Neural cell (in vitro differentiated cells): Measurements from ENCODE around the gene SLC22A8. TPM values are rescaled to one million over a fixed set of nuclear protein-coding genes. Genes with fewer than 3 reads are reported as not detected.
"Not testable (repeated sequence)": the region's sequence is repeated elsewhere in the genome, so short reads cannot be mapped to it uniquely, and the experiment has no call there.

ENCODE experiments used
- H2AFZ ChIP-seq: fragments of 200-600, 300-800 bp; sonication (generic), shearing (Covaris generic); 2 replicates; pipeline ENCODE4 v1.6.0; 2014; ENCODE audit warnings: low read depth, mild to moderate bottlenecking, antibody characterized with exemption, low read length, moderate library complexity
- H3F3A ChIP-seq: fragments of 200-600 bp; shearing (Covaris generic); 2 replicates; pipeline ENCODE4 v1.6.1; 2016; ENCODE audit warnings: mild to moderate bottlenecking, moderate library complexity, mixed read lengths, antibody characterized with exemption, low read length; ENCODE audit not compliant: insufficient read depth, poor library complexity, severe bottlenecking
- H3K27ac ChIP-seq: fragments of 200-600, 300-800 bp; sonication (generic), shearing (Covaris generic); 2 replicates; pipeline ENCODE4 v1.5.1; 2014; ENCODE audit warnings: mild to moderate bottlenecking, low read length, moderate library complexity
- H3K27me3 ChIP-seq: fragments of 300-800, 200-600 bp; sonication (generic), shearing (Covaris generic); 2 replicates; pipeline ENCODE4 v1.6.0; 2014; ENCODE audit warnings: mild to moderate bottlenecking, low read depth, low read length, moderate library complexity; ENCODE audit not compliant: insufficient read depth
- H3K36me3 ChIP-seq: fragments of 300-800, 200-600 bp; sonication (generic), shearing (Covaris generic); 2 replicates; pipeline ENCODE4 v1.5.1; 2014; ENCODE audit warnings: mild to moderate bottlenecking, antibody characterized with exemption, low read length, moderate library complexity; ENCODE audit not compliant: insufficient read depth
- H3K4me2 ChIP-seq: fragments of 300-800, 200-600 bp; sonication (generic), shearing (Covaris generic); 2 replicates; pipeline ENCODE4 v1.6.0; 2014; ENCODE audit warnings: mild to moderate bottlenecking, low read length
- H3K4me3 ChIP-seq: fragments of 300-800, 200-600 bp; sonication (generic), shearing (Covaris generic); 2 replicates; pipeline ENCODE4 v1.5.1; 2014; ENCODE audit warnings: mild to moderate bottlenecking, low read length, moderate library complexity
- H3K79me2 ChIP-seq: fragments of 200-600 bp; shearing (Covaris generic); replicated peaks from 2 replicates; pipeline ENCODE4 v1.6.0; 2014; ENCODE audit warnings: mild to moderate bottlenecking, low read length, moderate library complexity; ENCODE audit not compliant: insufficient read depth
- H3K9ac ChIP-seq: fragments of 300-800, 200-600 bp; sonication (generic), shearing (Covaris generic); 2 replicates; pipeline ENCODE4 v1.6.1; 2016; ENCODE audit warnings: mild to moderate bottlenecking, low read length, mixed read lengths
- H3K9me2 ChIP-seq: fragments of 200-600 bp; shearing (Covaris generic); 2 replicates; pipeline ENCODE4 v1.6.1; 2016; ENCODE audit warnings: mild to moderate bottlenecking, low read length, mixed read lengths; ENCODE audit not compliant: insufficient read depth
- H3K9me3 ChIP-seq: fragments of 200-600, 300-800 bp; sonication (generic), shearing (Covaris generic); 2 replicates; pipeline ENCODE4 v1.6.1; 2016; ENCODE audit warnings: mild to moderate bottlenecking, mixed run types, low read length, moderate library complexity, mixed read lengths
- H4K20me1 ChIP-seq: fragments of 200-600 bp; shearing (Covaris generic); 2 replicates; pipeline ENCODE4 v1.6.1; 2016; ENCODE audit warnings: mild to moderate bottlenecking, mixed run types; ENCODE audit not compliant: insufficient read depth
- CTCF ChIP-seq: fragments of 450-650 bp; IDR thresholded peaks from 2 replicates; pipeline ENCODE4 v1.5.1; 2014; ENCODE audit warnings: antibody characterized with exemption, mild to moderate bottlenecking, moderate library complexity; ENCODE audit not compliant: poor library complexity, severe bottlenecking
- EP300 ChIP-seq: fragments of 450-650 bp; conservative IDR thresholded peaks from 2 replicates; pipeline ENCODE4 v1.6.1; 2014; ENCODE audit warnings: antibody characterized with exemption, mild to moderate bottlenecking, moderate library complexity; ENCODE audit not compliant: poor library complexity, severe bottlenecking
- EZH2 ChIP-seq: fragments of 200-600, 300-800 bp; shearing (Covaris generic), sonication (generic); IDR thresholded peaks from 2 replicates; pipeline ENCODE4 v1.6.1; 2014; ENCODE audit warnings: antibody characterized with exemption, low read length, borderline replicate concordance, mild to moderate bottlenecking; ENCODE audit not compliant: insufficient read depth, poor library complexity, severe bottlenecking
- MXI1 ChIP-seq: fragments of 450-650 bp; conservative IDR thresholded peaks from 2 replicates; pipeline ENCODE4 v1.6.1; 2014; ENCODE audit warnings: antibody characterized with exemption, mild to moderate bottlenecking; ENCODE audit not compliant: poor library complexity, severe bottlenecking
- POLR2AphosphoS5 ChIP-seq: IDR thresholded peaks from 2 replicates; pipeline ENCODE4 v1.6.1; 2012
- RAD21 ChIP-seq: fragments of 450-650 bp; conservative IDR thresholded peaks from 2 replicates; pipeline ENCODE4 v1.6.1; 2014; ENCODE audit warnings: antibody characterized with exemption, mild to moderate bottlenecking, moderate library complexity
- REST ChIP-seq: IDR thresholded peaks from 2 replicates; pipeline ENCODE4 v1.6.1; 2012; ENCODE audit warnings: borderline replicate concordance
- SMC3 ChIP-seq: fragments of 450-650 bp; conservative IDR thresholded peaks from 2 replicates; pipeline ENCODE4 v1.6.1; 2014; ENCODE audit warnings: antibody characterized with exemption, mild to moderate bottlenecking, moderate library complexity; ENCODE audit not compliant: poor library complexity
- TAF1 ChIP-seq: IDR thresholded peaks from 2 replicates; pipeline ENCODE4 v1.6.1; 2012; ENCODE audit warnings: low read depth
- polyA minus RNA-seq: library from RNA; depleted of rRNA, polyadenylated mRNA; stranded (reverse); fragments of >200 nt; gene quantifications from 2 replicates; pipeline ENCODE4 v1.2.3, GENCODE V29; 2014
- polyA plus RNA-seq: library from polyadenylated mRNA; depleted of rRNA; stranded (reverse); fragments of >200 nt; gene quantifications from 2 replicates; pipeline ENCODE4 v1.2.3, GENCODE V29; 2014

Gene SLC22A8
- polyA plus RNA-seq (not detected in 2 replicates), polyA minus RNA-seq (not detected in 2 replicates)

- Histone ChIP-seq H3K9me2 (no peaks in the 10 kb centered on the region), H3K9me3 (no peaks in the 10 kb centered on the region), H3F3A (no peaks in the 10 kb centered on the region), H3K79me2 (no peaks in the 10 kb centered on the region), H3K36me3 (no peaks in the 10 kb centered on the region), H3K4me3 (no peak within 1 kb of the TSS), H3K9ac (no peak within 1 kb of the TSS), H3K4me2 (no peak within 1 kb of the TSS), H3K27me3 (no peaks in the 10 kb centered on the region), H4K20me1 (no peaks in the 10 kb centered on the region), H2AFZ (no peak within 1 kb of the TSS), H3K27ac (no peak within 1 kb of the TSS)
- no peak for TF ChIP-seq EZH2
- no peak for TF ChIP-seq POLR2AphosphoS5
- no peak for TF ChIP-seq CTCF
- TF ChIP-seq EP300: no peak
- no peak for TF ChIP-seq TAF1
- no peak for TF ChIP-seq SMC3
- no peak for TF ChIP-seq REST
- TF ChIP-seq MXI1: no peak
- no peak for TF ChIP-seq RAD21
Measured at GRCh38 chr11:63015521-63016215, at the start of gene SLC22A8. SLC22A8 (minus strand) TSS chr11:63015841; CDS start chr11:63014958, 883 bp downstream.

- H3K36me3 ChIP-seq, H3F3A ChIP-seq, H3K79me2 ChIP-seq, H3K27me3 ChIP-seq, H3K9me3 ChIP-seq, H3K4me2 ChIP-seq, H3K4me3 ChIP-seq, H4K20me1 ChIP-seq, H3K27ac ChIP-seq, H2AFZ ChIP-seq, H3K9ac ChIP-seq, H3K9me2 ChIP-seq: not testable (repeated sequence)
Measured at GRCh38 chr11:63046203-63046602, 30.6 kb upstream of the SLC22A8 start.
